Mesothelial cell of epicardium (in vitro differentiated cells): ENCODE data around the gene TMTC2. TPM values are rescaled to one million over a fixed set of nuclear protein-coding genes. Genes with fewer than 3 reads are reported as not detected.

Experiments used
- DNase-seq, 2 experiments: peaks; one replicate each; pipeline ENCODE4 v3.0.0; 2021; ENCODE audit warnings: low spot score in 2 of 2; ENCODE audit not compliant: unreplicated experiment in 2 of 2
- H3K27ac Mint-ChIP-seq: 2 replicates; pipeline ENCODE4 v1.8.0; 2021; ENCODE audit warnings: mixed read lengths
- H3K27me3 Mint-ChIP-seq: 2 replicates; pipeline ENCODE4 v1.8.0; 2021; ENCODE audit warnings: low read depth, mixed read lengths
- H3K36me3 Mint-ChIP-seq: 2 replicates; pipeline ENCODE4 v1.8.0; 2021; ENCODE audit warnings: mixed read lengths
- H3K4me1 Mint-ChIP-seq: 2 replicates; pipeline ENCODE4 v1.8.0; 2021; ENCODE audit warnings: mixed read lengths
- H3K4me3 Mint-ChIP-seq: 2 replicates; pipeline ENCODE4 v1.8.0; 2021; ENCODE audit warnings: mild to moderate bottlenecking, moderate library complexity, mixed read lengths
- H3K9me3 Mint-ChIP-seq: 2 replicates; pipeline ENCODE4 v1.8.0; 2021; ENCODE audit warnings: mixed read lengths
- total RNA-seq: library from RNA; stranded (reverse); gene quantifications from 3 replicates; pipeline ENCODE4 v1.2.1, GENCODE V29; 2021
- TF ChIP-seq, protein P1 (sequence below): fragments of 200-600 bp; sonication (generic); IDR thresholded peaks from one replicate; pipeline ENCODE4 v1.5.0; 2021; ENCODE audit warnings: antibody characterized with exemption; ENCODE audit not compliant: unreplicated experiment

TMTC2 gene
- total RNA-seq, 1 donor from 2014 or later, result 38.3 TPM

DNA sequence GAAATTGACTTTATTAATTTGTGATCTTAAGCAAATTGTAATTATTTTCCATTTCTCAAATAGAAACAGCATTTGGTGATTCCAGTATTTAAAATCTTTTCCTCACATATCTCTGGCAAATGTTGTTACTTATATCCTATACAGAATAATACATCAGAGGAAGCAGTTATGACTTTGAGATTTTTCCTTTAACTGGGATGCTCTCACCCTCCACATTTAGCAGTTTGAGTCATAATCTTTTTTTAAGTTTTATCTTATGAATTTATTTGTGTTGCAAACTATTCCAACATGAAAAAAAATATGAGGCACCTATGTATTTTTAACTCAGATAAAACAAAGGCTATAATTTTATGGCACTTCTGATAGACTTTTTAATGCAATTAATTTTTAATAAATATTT, 311.8 kb downstream of the TMTC2 start:
- no peak for DNase-seq
- TF ChIP-seq, protein P1, sequence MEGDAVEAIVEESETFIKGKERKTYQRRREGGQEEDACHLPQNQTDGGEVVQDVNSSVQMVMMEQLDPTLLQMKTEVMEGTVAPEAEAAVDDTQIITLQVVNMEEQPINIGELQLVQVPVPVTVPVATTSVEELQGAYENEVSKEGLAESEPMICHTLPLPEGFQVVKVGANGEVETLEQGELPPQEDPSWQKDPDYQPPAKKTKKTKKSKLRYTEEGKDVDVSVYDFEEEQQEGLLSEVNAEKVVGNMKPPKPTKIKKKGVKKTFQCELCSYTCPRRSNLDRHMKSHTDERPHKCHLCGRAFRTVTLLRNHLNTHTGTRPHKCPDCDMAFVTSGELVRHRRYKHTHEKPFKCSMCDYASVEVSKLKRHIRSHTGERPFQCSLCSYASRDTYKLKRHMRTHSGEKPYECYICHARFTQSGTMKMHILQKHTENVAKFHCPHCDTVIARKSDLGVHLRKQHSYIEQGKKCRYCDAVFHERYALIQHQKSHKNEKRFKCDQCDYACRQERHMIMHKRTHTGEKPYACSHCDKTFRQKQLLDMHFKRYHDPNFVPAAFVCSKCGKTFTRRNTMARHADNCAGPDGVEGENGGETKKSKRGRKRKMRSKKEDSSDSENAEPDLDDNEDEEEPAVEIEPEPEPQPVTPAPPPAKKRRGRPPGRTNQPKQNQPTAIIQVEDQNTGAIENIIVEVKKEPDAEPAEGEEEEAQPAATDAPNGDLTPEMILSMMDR, result no peak
- Mint-ChIP-seq H3K27me3 (no peaks in the 10 kb centered on the region), H3K9me3 (peaks cover 23% of the 10 kb centered on the region), H3K36me3 (peaks cover 31% of the 10 kb centered on the region), H3K4me1 (peaks cover 6% of the 10 kb centered on the region), H3K27ac (no peak overlapping the region), H3K4me3 (no peak overlapping the region)

DNA sequence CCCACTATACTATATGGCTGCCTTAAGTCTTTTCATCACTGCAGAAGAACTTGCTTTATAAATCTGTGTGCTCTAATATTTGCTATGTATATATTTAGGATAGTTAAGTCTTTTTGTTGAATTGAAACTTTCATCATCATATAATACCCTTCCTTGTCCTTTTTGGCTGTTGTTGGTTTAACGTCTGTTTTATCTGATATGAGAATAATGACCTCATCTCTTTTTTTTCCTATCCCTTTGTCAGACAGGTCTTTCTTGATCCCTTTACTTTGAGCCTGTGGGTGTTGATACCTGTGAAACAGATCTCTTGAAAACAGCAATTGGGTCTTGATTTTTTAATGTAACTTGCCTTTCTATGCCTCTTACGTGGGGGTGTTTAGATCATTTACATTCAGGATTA, 316.3 kb downstream of the TMTC2 start:
- no peak overlapping the region for H3K4me3 Mint-ChIP-seq
- peaks cover 6% of the 10 kb centered on the region for H3K4me1 Mint-ChIP-seq
- no peaks in the 10 kb centered on the region for H3K27me3 Mint-ChIP-seq
- peaks cover 37% of the 10 kb centered on the region for H3K9me3 Mint-ChIP-seq
- peaks cover 55% of the 10 kb centered on the region for H3K36me3 Mint-ChIP-seq
- H3K27ac Mint-ChIP-seq, result no peak overlapping the region
- TF ChIP-seq, protein P1, result no peak
- no peak for DNase-seq

DNA sequence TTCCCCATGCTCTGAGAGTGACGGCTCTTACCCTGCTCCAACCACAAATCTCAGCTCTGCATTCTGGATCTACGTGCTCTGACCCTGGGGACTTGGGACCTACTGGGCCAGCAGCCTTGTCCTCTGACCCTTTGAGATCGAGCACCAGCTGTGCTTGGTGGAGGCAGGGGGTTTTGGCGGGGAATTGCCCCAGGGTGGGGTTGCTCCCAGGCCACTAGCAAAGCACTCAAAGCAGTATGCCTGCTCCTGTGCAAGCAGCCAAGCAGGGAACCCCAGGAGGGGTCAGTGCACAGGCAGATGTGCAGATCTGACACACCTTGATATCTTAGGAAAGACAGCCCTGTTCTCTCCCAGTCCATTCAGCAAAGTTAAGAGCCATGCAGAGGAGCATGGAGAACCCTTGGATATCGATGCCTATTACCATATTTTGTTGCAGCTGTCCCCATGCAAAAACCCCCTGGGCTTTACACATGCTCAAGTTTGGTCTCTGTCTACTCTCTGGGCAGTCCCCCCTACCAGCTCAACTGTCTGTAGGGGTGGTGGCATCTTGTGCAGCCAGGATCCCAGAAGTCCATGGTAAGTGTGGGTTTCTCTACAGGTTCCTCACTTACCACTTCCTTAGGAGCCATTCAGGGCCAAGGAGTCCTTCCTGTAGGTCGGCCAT, 319.0 kb downstream of the TMTC2 start:
- no peak overlapping the region for H3K4me3 Mint-ChIP-seq
- peaks cover 68% of the 10 kb centered on the region for H3K36me3 Mint-ChIP-seq
- no peaks in the 10 kb centered on the region for H3K27me3 Mint-ChIP-seq
- H3K9me3 Mint-ChIP-seq, result peaks cover 49% of the 10 kb centered on the region
- peaks cover 6% of the 10 kb centered on the region for H3K4me1 Mint-ChIP-seq
- TF ChIP-seq, protein P1, result no peak
- no peak for DNase-seq
- H3K27ac Mint-ChIP-seq, result no peak overlapping the region

DNA sequence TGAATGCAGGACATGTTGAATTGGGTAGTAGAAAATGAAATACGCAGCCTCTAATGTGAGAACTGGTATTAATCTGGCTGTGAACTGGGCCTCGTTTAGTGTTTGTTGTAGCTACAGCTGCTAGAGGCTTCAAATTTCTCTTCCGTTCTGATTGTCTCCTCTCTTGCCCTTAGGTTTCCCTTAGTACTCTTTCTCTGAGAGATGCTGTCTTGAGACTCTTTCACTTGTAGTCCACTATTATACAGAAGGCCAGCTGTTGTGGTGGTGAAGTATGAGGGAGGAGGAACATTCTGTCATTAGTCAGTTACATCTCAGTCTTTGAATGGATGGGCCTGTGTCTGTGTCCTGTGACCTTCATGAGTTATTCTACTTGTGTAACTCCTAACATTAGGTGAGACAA, 322.0 kb downstream of the TMTC2 start:
- H3K27ac Mint-ChIP-seq, result no peak overlapping the region
- no peaks in the 10 kb centered on the region for H3K27me3 Mint-ChIP-seq
- TF ChIP-seq, protein P1, result no peak
- peaks cover 3% of the 10 kb centered on the region for H3K4me1 Mint-ChIP-seq
- peaks cover 47% of the 10 kb centered on the region for H3K9me3 Mint-ChIP-seq
- H3K4me3 Mint-ChIP-seq, result no peak overlapping the region
- peaks cover 63% of the 10 kb centered on the region for H3K36me3 Mint-ChIP-seq
- DNase-seq, result no peak

GRCh38 chr12:83010169-83010804, 323.6 kb downstream of the TMTC2 start:
- TF ChIP-seq, protein P1, result no peak
- no peak overlapping the region for H3K27ac Mint-ChIP-seq
- no peaks in the 10 kb centered on the region for H3K27me3 Mint-ChIP-seq
- H3K4me3 Mint-ChIP-seq, result no peak overlapping the region
- peaks cover 57% of the 10 kb centered on the region for H3K36me3 Mint-ChIP-seq
- peaks cover 47% of the 10 kb centered on the region for H3K9me3 Mint-ChIP-seq
- H3K4me1 Mint-ChIP-seq, result peaks cover 4% of the 10 kb centered on the region
- DNase-seq, result no peak
